D721Med (cell line): ENCODE results near the gene CADM1.

Source experiments
- DNase-seq: peaks from one replicate; pipeline ENCODE4 v3.0.0; 2011; ENCODE audit warnings: low spot score; ENCODE audit not compliant: insufficient read length
- FAIRE-seq: peaks from 2 replicates; lab custom pipeline; 2011; peaks lifted over from hg19 to GRCh38; lab: Jason Lieb, UNC
- CTCF ChIP-seq: IDR thresholded peaks from 2 replicates; pipeline ENCODE4 v1.5.1; 2012; ENCODE audit warnings: mild to moderate bottlenecking, control low read depth; ENCODE audit not compliant: insufficient read depth; ENCODE audit errors: missing control alignments

The CADM1 gene

GRCh38 chr11:115408036-115408921, 95.9 kb downstream of the CADM1 start:
- no peak for FAIRE-seq
- no peak for DNase-seq
- TF ChIP-seq CTCF, result no peak

GRCh38 chr11:115407496-115407895, 96.7 kb downstream of the CADM1 start:
- DNase-seq (no peak), FAIRE-seq (no peak)
- TF ChIP-seq CTCF, result no peak

GRCh38 chr11:115406404-115406803, 97.8 kb downstream of the CADM1 start:
- DNase-seq (no peak), FAIRE-seq (no peak)
- TF ChIP-seq CTCF, result no peak

- TF ChIP-seq CTCF, result no peak
- FAIRE-seq, result peak; percentile 6
- DNase-seq, result no peak
These were observed 105.7 kb downstream of the CADM1 start for GRCh38 chr11:115398333-115399080.

- DNase-seq (no peak), FAIRE-seq (peak; percentile 90)
- TF ChIP-seq CTCF, result no peak
These were observed 107.7 kb downstream of the CADM1 start for GRCh38 chr11:115396533-115396932.

- no peak for TF ChIP-seq CTCF
- DNase-seq (no peak), FAIRE-seq (peak; percentile 82)
These were observed 110.3 kb downstream of the CADM1 start for GRCh38 chr11:115393950-115394349.
